H9 (cell line): ENCODE measurements around the gene TSSK6. TPM values are rescaled to one million over a fixed set of nuclear protein-coding genes. Genes with fewer than 3 reads are reported as not detected.

Source experiments
- DNase-seq: peaks from one replicate; pipeline ENCODE4 v3.0.0-alpha.2; 2017
- H2AFZ ChIP-seq: one replicate; pipeline ENCODE4 v1.6.1; 2013; ENCODE audit warnings: mild to moderate bottlenecking, low read length, control low read depth, moderate library complexity
- H2AK5ac ChIP-seq: 2 replicates; pipeline ENCODE4 v1.6.1; 2013; ENCODE audit warnings: low read length, control low read depth, mixed read lengths; ENCODE audit not compliant: insufficient read length
- H2BK120ac ChIP-seq: one replicate; pipeline ENCODE4 v1.6.1; 2013; ENCODE audit warnings: low read depth, mild to moderate bottlenecking, low read length, control low read depth, inconsistent platforms; ENCODE audit not compliant: poor library complexity, severe bottlenecking
- H2BK12ac ChIP-seq: 2 replicates; pipeline ENCODE4 v1.6.1; 2013; ENCODE audit warnings: low read length, control low read depth, mixed read lengths, low read depth; ENCODE audit not compliant: insufficient read length
- H2BK15ac ChIP-seq: 2 replicates; pipeline ENCODE4 v1.6.1; 2013; ENCODE audit warnings: low read depth, low read length, control low read depth
- H2BK20ac ChIP-seq: one replicate; pipeline ENCODE4 v1.6.1; 2013; ENCODE audit warnings: low read depth, mild to moderate bottlenecking, low read length, control low read depth, inconsistent platforms; ENCODE audit not compliant: poor library complexity, severe bottlenecking
- H2BK5ac ChIP-seq: 2 replicates; pipeline ENCODE4 v1.6.1; 2013; ENCODE audit warnings: low read length, control low read depth, mixed read lengths; ENCODE audit not compliant: insufficient read length
- H3K14ac ChIP-seq: 2 replicates; pipeline ENCODE4 v1.6.1; 2013; ENCODE audit warnings: low read length, control low read depth; ENCODE audit not compliant: insufficient read depth
- H3K18ac ChIP-seq: 2 replicates; pipeline ENCODE4 v1.6.1; 2013; ENCODE audit warnings: low read depth, mild to moderate bottlenecking, mixed read lengths, low read length, control low read depth; ENCODE audit not compliant: insufficient read length
- H3K23ac ChIP-seq: 2 replicates; pipeline ENCODE4 v1.6.1; 2013; ENCODE audit warnings: low read length, control low read depth, mixed read lengths, low read depth; ENCODE audit not compliant: insufficient read length
- H3K23me2 ChIP-seq: 2 replicates; pipeline ENCODE4 v1.6.1; 2013; ENCODE audit warnings: low read depth, mild to moderate bottlenecking, mixed read lengths, low read length, control low read depth; ENCODE audit not compliant: insufficient read length, poor library complexity, severe bottlenecking
- H3K27ac ChIP-seq: 2 replicates; pipeline ENCODE4 v1.5.1; 2013; ENCODE audit warnings: low read length, control low read depth, mixed read lengths, low read depth; ENCODE audit not compliant: insufficient read length
- H3K27me3 ChIP-seq: 2 replicates; pipeline ENCODE4 v1.6.1; 2013; ENCODE audit warnings: low read length, control low read depth, inconsistent platforms; ENCODE audit not compliant: insufficient read depth
- H3K4ac ChIP-seq: 2 replicates; pipeline ENCODE4 v1.6.1; 2013; ENCODE audit warnings: low read depth, mild to moderate bottlenecking, control low read depth, inconsistent platforms, low read length, moderate library complexity
- H3K4me1 ChIP-seq: 2 replicates; pipeline ENCODE4 v1.6.1; 2013; ENCODE audit warnings: low read length, control low read depth, inconsistent platforms; ENCODE audit not compliant: insufficient read depth
- H3K4me2 ChIP-seq: 2 replicates; pipeline ENCODE4 v1.6.1; 2013; ENCODE audit warnings: low read length, control low read depth, mixed read lengths; ENCODE audit not compliant: insufficient read length, insufficient read depth
- H3K56ac ChIP-seq: 2 replicates; pipeline ENCODE4 v1.6.1; 2013; ENCODE audit warnings: low read depth, mild to moderate bottlenecking, mixed read lengths, low read length, control low read depth; ENCODE audit not compliant: insufficient read length
- H3K79me1 ChIP-seq: 2 replicates; pipeline ENCODE4 v1.6.1; 2013; ENCODE audit warnings: low read depth, mild to moderate bottlenecking, moderate library complexity, low read length, control low read depth, inconsistent platforms; ENCODE audit not compliant: insufficient read depth, poor library complexity, severe bottlenecking
- H3K79me2 ChIP-seq: 2 replicates; pipeline ENCODE4 v1.6.1; 2013; ENCODE audit warnings: low read length, control low read depth, inconsistent platforms; ENCODE audit not compliant: insufficient read depth
- H3K9ac ChIP-seq: 2 replicates; pipeline ENCODE4 v1.6.1; 2013; ENCODE audit warnings: low read length, control low read depth, mixed read lengths; ENCODE audit not compliant: insufficient read length; ENCODE audit errors: extremely low read depth
- H3K9me3 ChIP-seq: one replicate; pipeline ENCODE4 v1.6.1; 2013; ENCODE audit warnings: low read depth, low read length, inconsistent platforms; ENCODE audit not compliant: control insufficient read depth
- H3T11ph ChIP-seq: one replicate; pipeline ENCODE4 v1.6.1; 2013; ENCODE audit warnings: mild to moderate bottlenecking, low read length, control low read depth, inconsistent platforms
- H4K20me1 ChIP-seq: one replicate; pipeline ENCODE4 v1.6.1; 2013; ENCODE audit not compliant: control insufficient read depth, insufficient read length, insufficient read depth
- H4K5ac ChIP-seq: 2 replicates; pipeline ENCODE4 v1.6.1; 2013; ENCODE audit warnings: low read depth, mild to moderate bottlenecking, mixed read lengths, low read length, control low read depth; ENCODE audit not compliant: insufficient read length
- H4K8ac ChIP-seq: replicated peaks from 2 replicates; pipeline ENCODE4 v1.6.1; 2013; ENCODE audit warnings: low read length, control low read depth, mixed read lengths, low read depth; ENCODE audit not compliant: insufficient read length
- H4K91ac ChIP-seq: 2 replicates; pipeline ENCODE4 v1.6.1; 2013; ENCODE audit warnings: low read depth, mild to moderate bottlenecking, moderate library complexity, mixed read lengths, low read length, control low read depth; ENCODE audit not compliant: insufficient read length
- H3K27ac Mint-ChIP-seq, 3 experiments: 2 replicates in 2 of 3; 3 replicates in 1 of 3; pipeline ENCODE4 v1.8.0; 2020 to 2021; ENCODE audit warnings: mixed read lengths in 3 of 3, mild to moderate bottlenecking in 1 of 3, moderate library complexity in 1 of 3
- H3K27me3 Mint-ChIP-seq: 2 replicates; pipeline ENCODE4 v1.8.0; 2021; ENCODE audit warnings: low read depth, mild to moderate bottlenecking, moderate library complexity, mixed read lengths
- H3K36me3 Mint-ChIP-seq, 3 experiments: 2 replicates in 2 of 3; 3 replicates in 1 of 3; pipeline ENCODE4 v1.8.0; 2020 to 2021; ENCODE audit warnings: low read depth in 3 of 3, mixed read lengths in 3 of 3; ENCODE audit not compliant: insufficient read depth in 1 of 3
- H3K4me1 Mint-ChIP-seq, 2 experiments: 2 replicates each; pipeline ENCODE4 v1.8.0; 2020; ENCODE audit warnings: mixed read lengths in 2 of 2
- H3K4me3 Mint-ChIP-seq, 2 experiments: 2 replicates in 1 of 2; 3 replicates in 1 of 2; pipeline ENCODE4 v1.8.0; 2020 to 2021; ENCODE audit warnings: mild to moderate bottlenecking in 2 of 2, mixed read lengths in 2 of 2, moderate library complexity in 1 of 2
- H3K9me3 Mint-ChIP-seq, 2 experiments: 2 replicates in 1 of 2; 3 replicates in 1 of 2; pipeline ENCODE4 v1.8.0; 2020; ENCODE audit warnings: mild to moderate bottlenecking in 2 of 2, mixed read lengths in 2 of 2, moderate library complexity in 1 of 2
- WGBS: extraction: QIAGEN DNeasy Blood & Tissue Kit; methylation state at CpG from one replicate; pipeline ENCODE4 v1.1.7; 2013; ENCODE audit warnings: missing lambda C conversion rate, low lambda C conversion rate, mixed read lengths; ENCODE audit not compliant: insufficient read length; ENCODE audit errors: extremely low coverage; 5-methylcytosine and 5-hydroxymethylcytosine counted together
- total RNA-seq: library from RNA; stranded (reverse); gene quantifications from 2 replicates; pipeline ENCODE4 v1.2.1, GENCODE V29; 2021
- TF ChIP-seq, protein P1 (sequence below): fragments of 200-600 bp; sonication (generic); conservative IDR thresholded peaks from 3 replicates; pipeline ENCODE4 v1.8.0; 2021; ENCODE audit warnings: antibody characterized with exemption, mild to moderate bottlenecking

The TSSK6 gene
- total RNA-seq, 1 experiment from 2014 or later: 2.6 TPM

DNA sequence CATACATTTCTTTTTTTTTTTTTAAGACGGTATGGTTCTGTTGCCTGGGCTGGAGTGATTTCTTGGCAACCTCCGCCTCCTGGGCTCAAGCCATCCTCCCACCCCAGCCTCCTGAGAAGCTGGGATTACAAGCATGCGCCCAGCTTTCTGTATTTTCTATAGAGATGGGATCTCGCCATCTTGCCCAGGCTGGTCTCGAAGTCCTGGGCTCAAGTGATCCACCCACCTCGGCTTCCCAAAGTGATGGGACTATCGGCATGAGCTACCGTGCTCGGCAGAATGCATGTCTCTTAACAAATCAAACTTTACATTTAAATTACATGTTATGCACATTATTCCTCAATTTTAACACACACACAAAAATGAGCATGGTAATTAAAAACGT lies 1.9 kb upstream of the TSSK6 start:
- Histone ChIP-seq H2BK12ac (no peak overlapping the region), H3K79me1 (peaks cover 7% of the 10 kb centered on the region), H3K27ac (no peak overlapping the region), H2BK20ac (no peak overlapping the region), H3K23me2 (peaks cover 5% of the 10 kb centered on the region), H3K79me2 (peaks cover 11% of the 10 kb centered on the region; the same call in 1 of the 2 replicates), H2BK15ac (no peak overlapping the region), H3K27me3 (no peaks in the 10 kb centered on the region), H3K9ac (no peak overlapping the region), H3K4ac (no peak overlapping the region), H2AFZ (no peak overlapping the region), H4K5ac (no peak overlapping the region), H3K23ac (no peak overlapping the region), H4K8ac (no peak overlapping the region), H2BK5ac (no peak overlapping the region), H3K9me3 (peaks cover 5% of the 10 kb centered on the region), H4K91ac (no peak overlapping the region), H2AK5ac (no peak overlapping the region), H3K4me1 (no peaks in the 10 kb centered on the region), H3K56ac (no peak overlapping the region), H3K14ac (no peak overlapping the region), H2BK120ac (no peak overlapping the region), H3K18ac (no peak overlapping the region), H3T11ph (no peak overlapping the region), H3K4me2 (peak overlapping the region; percentile 26), H4K20me1 (no peaks in the 10 kb centered on the region)
- H3K4me1 Mint-ChIP-seq: peaks cover 6 to 8% of the 10 kb centered on the region in 2 experiments
- peaks cover 10 to 33% (median 24%) of the 10 kb centered on the region in 3 experiments for H3K36me3 Mint-ChIP-seq
- peak overlapping the region; percentile 91 to 94 for H3K4me3 Mint-ChIP-seq
- peaks cover 3 to 4% of the 10 kb centered on the region in 2 experiments; a peak in 3 of 5 replicates for H3K9me3 Mint-ChIP-seq
- WGBS: 100% methylated on average over 1 of the region's 10 CpGs
- no peak overlapping the region for H3K27ac Mint-ChIP-seq
- TF ChIP-seq, protein P1, sequence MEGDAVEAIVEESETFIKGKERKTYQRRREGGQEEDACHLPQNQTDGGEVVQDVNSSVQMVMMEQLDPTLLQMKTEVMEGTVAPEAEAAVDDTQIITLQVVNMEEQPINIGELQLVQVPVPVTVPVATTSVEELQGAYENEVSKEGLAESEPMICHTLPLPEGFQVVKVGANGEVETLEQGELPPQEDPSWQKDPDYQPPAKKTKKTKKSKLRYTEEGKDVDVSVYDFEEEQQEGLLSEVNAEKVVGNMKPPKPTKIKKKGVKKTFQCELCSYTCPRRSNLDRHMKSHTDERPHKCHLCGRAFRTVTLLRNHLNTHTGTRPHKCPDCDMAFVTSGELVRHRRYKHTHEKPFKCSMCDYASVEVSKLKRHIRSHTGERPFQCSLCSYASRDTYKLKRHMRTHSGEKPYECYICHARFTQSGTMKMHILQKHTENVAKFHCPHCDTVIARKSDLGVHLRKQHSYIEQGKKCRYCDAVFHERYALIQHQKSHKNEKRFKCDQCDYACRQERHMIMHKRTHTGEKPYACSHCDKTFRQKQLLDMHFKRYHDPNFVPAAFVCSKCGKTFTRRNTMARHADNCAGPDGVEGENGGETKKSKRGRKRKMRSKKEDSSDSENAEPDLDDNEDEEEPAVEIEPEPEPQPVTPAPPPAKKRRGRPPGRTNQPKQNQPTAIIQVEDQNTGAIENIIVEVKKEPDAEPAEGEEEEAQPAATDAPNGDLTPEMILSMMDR: no peak
- H3K27me3 Mint-ChIP-seq: no peaks in the 10 kb centered on the region
- no peak for DNase-seq
